Nephron (organoid): ENCODE results near the gene CDH20.

Experiments
- H3K27ac Mint-ChIP-seq, 3 experiments: 2 replicates each; pipeline ENCODE4 v1.8.0; 2020; ENCODE audit warnings: mixed read lengths in 3 of 3, mild to moderate bottlenecking in 2 of 3, moderate library complexity in 1 of 3
- H3K27me3 Mint-ChIP-seq: 2 replicates; pipeline ENCODE4 v1.8.0; 2021; ENCODE audit warnings: low read depth, mild to moderate bottlenecking, moderate library complexity, mixed read lengths
- H3K36me3 Mint-ChIP-seq: 2 replicates; pipeline ENCODE4 v1.8.0; 2020; ENCODE audit warnings: low read depth, mixed read lengths
- H3K4me1 Mint-ChIP-seq: 2 replicates; pipeline ENCODE4 v1.8.0; 2020; ENCODE audit warnings: mixed read lengths
- H3K4me3 Mint-ChIP-seq, 3 experiments: 2 replicates each; pipeline ENCODE4 v1.8.0; 2020; ENCODE audit warnings: mild to moderate bottlenecking in 3 of 3, mixed read lengths in 3 of 3, moderate library complexity in 2 of 3
- H3K9me3 Mint-ChIP-seq: 2 replicates; pipeline ENCODE4 v1.8.0; 2020; ENCODE audit warnings: mixed read lengths
- CTCF ChIP-seq, 3 experiments: fragments of 200-600 bp; sonication (generic); IDR thresholded peaks; one replicate each; pipeline ENCODE4 v1.5.0; 2021; ENCODE audit warnings: antibody characterized with exemption in 3 of 3; ENCODE audit not compliant: unreplicated experiment in 3 of 3

Gene CDH20

DNA sequence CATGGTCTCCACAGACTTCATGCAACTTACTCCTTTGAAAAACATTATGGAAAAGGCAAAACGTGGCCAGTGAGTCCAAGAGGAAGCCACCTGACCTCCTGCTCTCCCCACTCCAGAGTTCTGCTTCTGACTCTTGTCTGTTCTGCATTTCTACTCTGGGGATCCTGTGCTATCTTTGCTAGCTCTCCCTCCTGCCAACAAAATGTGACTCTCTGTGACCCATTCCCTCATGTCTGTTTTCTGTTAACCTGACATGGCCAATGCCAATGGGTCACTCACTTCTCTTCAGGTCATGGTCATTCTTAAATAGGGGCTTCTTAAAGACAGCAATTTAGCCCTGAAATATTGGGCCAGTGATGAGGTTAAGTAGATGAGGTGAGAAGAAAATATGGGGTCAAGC is 210.3 kb downstream of the CDH20 start:
- Mint-ChIP-seq H3K27me3 (no peaks in the 10 kb centered on the region), H3K27ac (no peak overlapping the region), H3K4me3 (no peak overlapping the region), H3K4me1 (peaks cover 15% of the 10 kb centered on the region), H3K9me3 (no peaks in the 10 kb centered on the region), H3K36me3 (peaks cover 7% of the 10 kb centered on the region)
- no peak for TF ChIP-seq CTCF (IDR thresholded peaks at IDR 0.05; ENCODE audit: unreplicated experiment in 3 of 3)

DNA sequence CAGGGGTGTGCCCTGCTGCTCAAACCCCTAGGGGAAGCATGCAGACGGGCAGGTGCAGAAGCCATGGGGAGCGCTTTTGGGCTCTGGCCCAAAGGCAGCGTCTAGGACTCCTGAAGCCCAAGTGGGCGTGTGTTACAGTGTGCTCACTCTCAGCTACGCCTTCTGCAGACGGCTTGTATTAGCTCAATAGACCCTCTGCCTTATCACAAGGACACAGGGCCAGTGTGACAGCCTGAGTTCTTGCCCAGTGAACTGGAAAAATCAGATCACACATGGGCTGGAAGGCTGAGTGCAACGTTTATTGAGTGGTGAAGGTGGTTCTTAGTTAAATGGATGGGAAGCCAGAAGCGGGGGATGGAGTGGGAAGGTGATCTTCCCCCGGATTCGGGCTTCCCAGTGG is 210.9 kb downstream of the CDH20 start:
- Mint-ChIP-seq H3K4me3 (no peak overlapping the region), H3K9me3 (no peaks in the 10 kb centered on the region), H3K27ac (no peak overlapping the region), H3K36me3 (peaks cover 7% of the 10 kb centered on the region), H3K27me3 (no peaks in the 10 kb centered on the region), H3K4me1 (peaks cover 15% of the 10 kb centered on the region)
- no peak for TF ChIP-seq CTCF (IDR thresholded peaks at IDR 0.05; ENCODE audit: unreplicated experiment in 3 of 3)

DNA sequence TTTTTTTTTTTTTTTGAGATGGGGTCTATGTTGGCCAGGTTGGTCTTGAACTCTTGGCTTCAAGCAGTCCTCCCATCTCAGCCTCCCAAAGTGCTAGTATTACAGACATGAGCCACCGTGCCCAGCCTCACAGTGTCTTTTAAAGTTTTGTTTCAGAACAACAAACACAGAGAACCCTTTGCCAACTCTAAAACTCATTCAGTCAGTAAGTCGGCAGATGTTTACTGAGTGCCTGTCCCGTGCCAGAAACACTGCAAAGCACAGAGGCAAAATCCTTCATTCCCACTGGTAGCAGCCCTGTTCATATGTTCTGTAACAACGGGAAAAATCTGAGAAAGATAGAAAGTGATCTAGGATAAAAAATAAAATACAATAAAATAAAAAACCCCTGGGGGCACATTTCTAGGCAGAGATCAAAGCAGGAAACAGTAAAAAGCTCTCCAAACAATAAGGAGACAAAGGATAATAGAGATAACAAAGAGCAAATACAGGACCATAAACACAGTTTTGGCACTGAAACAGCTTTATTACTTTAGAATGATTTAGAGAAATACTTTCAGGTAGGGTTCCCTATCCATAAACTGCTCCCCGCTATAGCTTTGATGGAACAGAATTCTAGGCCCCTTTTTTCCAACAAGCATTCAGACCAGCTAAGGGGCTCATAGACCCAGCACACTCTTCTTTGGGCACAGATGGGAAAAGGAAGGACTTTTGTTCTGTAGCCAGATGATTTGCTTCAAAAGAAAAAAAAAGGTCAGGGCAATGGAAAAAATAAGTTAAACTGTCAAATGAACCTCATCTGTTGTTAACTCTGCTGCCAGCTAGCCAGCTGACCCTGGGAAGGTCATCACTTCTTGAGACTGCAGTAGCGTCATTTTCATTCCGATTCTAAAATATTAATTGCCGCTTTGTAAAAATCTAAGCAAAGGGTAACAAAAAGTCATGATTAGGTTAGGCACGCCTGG is 212.3 kb downstream of the CDH20 start:
- Mint-ChIP-seq H3K36me3 (peaks cover 2% of the 10 kb centered on the region), H3K27me3 (peaks cover 8% of the 10 kb centered on the region), H3K4me3 (no peak overlapping the region), H3K27ac (peak overlapping the region in 1 of 3 experiments; percentile 66), H3K4me1 (peaks cover 15% of the 10 kb centered on the region), H3K9me3 (no peaks in the 10 kb centered on the region)
- no peak for TF ChIP-seq CTCF (IDR thresholded peaks at IDR 0.05; ENCODE audit: unreplicated experiment in 3 of 3)

DNA sequence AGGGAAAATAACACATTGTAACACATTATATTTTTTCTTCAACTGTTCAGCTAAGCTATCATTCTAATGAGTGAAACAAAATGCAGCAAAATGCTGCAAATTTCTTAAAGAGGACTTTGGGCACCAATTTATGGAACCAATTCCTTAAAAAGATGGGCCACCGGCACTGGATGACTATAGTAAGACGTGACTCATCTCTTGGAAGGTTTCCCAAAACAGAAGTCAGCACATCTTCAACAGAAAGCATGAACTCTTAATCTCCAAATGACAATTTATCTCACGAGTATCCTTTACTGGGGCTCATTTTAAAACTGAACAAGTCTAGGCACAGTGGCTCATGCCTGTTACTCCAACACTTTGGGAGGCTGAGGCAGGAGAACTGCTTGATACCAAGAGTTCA is 213.4 kb downstream of the CDH20 start:
- H3K36me3 Mint-ChIP-seq: no peaks in the 10 kb centered on the region
- peaks cover 16% of the 10 kb centered on the region for H3K4me1 Mint-ChIP-seq
- H3K27me3 Mint-ChIP-seq: peaks cover 8% of the 10 kb centered on the region
- no peak overlapping the region for H3K27ac Mint-ChIP-seq
- H3K4me3 Mint-ChIP-seq: no peak overlapping the region
- TF ChIP-seq CTCF (IDR thresholded peaks at IDR 0.05; ENCODE audit: unreplicated experiment in 3 of 3): no peak
- no peaks in the 10 kb centered on the region for H3K9me3 Mint-ChIP-seq

DNA sequence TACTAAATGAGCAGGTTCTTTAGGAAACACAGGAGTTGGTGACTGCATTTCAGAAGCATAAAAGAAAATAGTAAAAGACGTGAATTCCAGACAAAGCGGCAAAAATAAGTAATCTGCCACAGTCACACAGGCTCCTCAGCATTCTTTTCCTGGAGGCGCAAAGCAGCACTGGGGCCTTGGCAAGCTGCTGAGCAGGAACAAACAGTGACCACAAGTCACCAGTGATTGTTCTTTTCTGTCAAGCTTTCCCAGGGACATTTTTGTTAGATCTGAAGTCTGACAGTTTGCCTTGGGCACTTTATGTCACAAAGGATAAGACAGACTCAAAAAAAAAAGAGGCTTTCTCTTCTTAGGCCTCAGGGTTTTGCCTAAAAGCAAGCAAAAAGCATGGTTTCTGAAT is 216.2 kb downstream of the CDH20 start:
- no peak for TF ChIP-seq CTCF (IDR thresholded peaks at IDR 0.05; ENCODE audit: unreplicated experiment in 3 of 3)
- Mint-ChIP-seq H3K4me1 (peaks cover 13% of the 10 kb centered on the region), H3K27ac (no peak overlapping the region), H3K4me3 (no peak overlapping the region), H3K9me3 (no peaks in the 10 kb centered on the region), H3K36me3 (no peaks in the 10 kb centered on the region), H3K27me3 (peaks cover 8% of the 10 kb centered on the region)

GRCh38 chr18:61549889-61550288 is 216.7 kb downstream of the CDH20 start:
- no peaks in the 10 kb centered on the region for H3K36me3 Mint-ChIP-seq
- H3K27me3 Mint-ChIP-seq: peaks cover 8% of the 10 kb centered on the region
- no peak for TF ChIP-seq CTCF (IDR thresholded peaks at IDR 0.05; ENCODE audit: unreplicated experiment in 3 of 3)
- H3K4me1 Mint-ChIP-seq: peaks cover 13% of the 10 kb centered on the region
- H3K27ac Mint-ChIP-seq: no peak overlapping the region
- no peaks in the 10 kb centered on the region for H3K9me3 Mint-ChIP-seq
- no peak overlapping the region for H3K4me3 Mint-ChIP-seq
